IPS-20b (cell line): ENCODE data around the gene KLK2.

Experiments used
- H3K27ac ChIP-seq: one replicate; pipeline ENCODE4 v1.5.1; 2013; ENCODE audit warnings: low read length
- H3K27me3 ChIP-seq: 2 replicates; pipeline ENCODE4 v1.6.1; 2013; ENCODE audit warnings: mild to moderate bottlenecking, low read length, inconsistent platforms; ENCODE audit not compliant: insufficient read depth
- H3K36me3 ChIP-seq: 2 replicates; pipeline ENCODE4 v1.6.1; 2013; ENCODE audit warnings: low read depth, mild to moderate bottlenecking, inconsistent platforms, low read length, moderate library complexity; ENCODE audit not compliant: insufficient read depth
- H3K4me1 ChIP-seq: 2 replicates; pipeline ENCODE4 v1.6.1; 2013; ENCODE audit warnings: mild to moderate bottlenecking, control low read depth, inconsistent platforms, low read length, moderate library complexity; ENCODE audit not compliant: insufficient read depth
- H3K4me3 ChIP-seq: 2 replicates; pipeline ENCODE4 v1.5.1; 2013; ENCODE audit warnings: mild to moderate bottlenecking, low read length, inconsistent platforms
- H3K9ac ChIP-seq: 2 replicates; pipeline ENCODE4 v1.6.1; 2013; ENCODE audit warnings: low read depth, mild to moderate bottlenecking, inconsistent platforms, low read length, moderate library complexity
- H3K9me3 ChIP-seq: 2 replicates; pipeline ENCODE4 v1.6.1; 2013; ENCODE audit warnings: mild to moderate bottlenecking, low read depth, low read length, inconsistent platforms; ENCODE audit not compliant: insufficient read depth

KLK2 gene

GRCh38 chr19:50896591-50897190 lies 23.5 kb downstream of the KLK2 start:
- Histone ChIP-seq H3K9ac (no peak overlapping the region), H3K27ac (no peak overlapping the region), H3K4me3 (no peak overlapping the region), H3K9me3 (peaks cover 59% of the 10 kb centered on the region), H3K36me3 (no peaks in the 10 kb centered on the region), H3K4me1 (no peaks in the 10 kb centered on the region), H3K27me3 (no peaks in the 10 kb centered on the region)

GRCh38 chr19:50897191-50897607 lies 24.0 kb downstream of the KLK2 start:
- no peak overlapping the region for H3K27ac ChIP-seq

GRCh38 chr19:50897612-50898011 lies 24.4 kb downstream of the KLK2 start:
- peaks cover 50% of the 10 kb centered on the region for H3K9me3 ChIP-seq
- no peaks in the 10 kb centered on the region for H3K36me3 ChIP-seq
- H3K27me3 ChIP-seq = no peaks in the 10 kb centered on the region
- H3K9ac ChIP-seq = no peak overlapping the region
- no peak overlapping the region for H3K4me3 ChIP-seq
- H3K4me1 ChIP-seq = no peaks in the 10 kb centered on the region
- H3K27ac ChIP-seq = no peak overlapping the region

More at GRCh38 chr19:50897191-50897607, 24.0 kb downstream of the KLK2 start:
- Histone ChIP-seq H3K4me1 (no peaks in the 10 kb centered on the region), H3K9ac (no peak overlapping the region), H3K4me3 (no peak overlapping the region), H3K27me3 (no peaks in the 10 kb centered on the region), H3K9me3 (peaks cover 54% of the 10 kb centered on the region), H3K36me3 (no peaks in the 10 kb centered on the region)

- no peaks in the 10 kb centered on the region for H3K27me3 ChIP-seq
- no peak overlapping the region for H3K27ac ChIP-seq
- H3K4me1 ChIP-seq = no peaks in the 10 kb centered on the region
- H3K9ac ChIP-seq = no peak overlapping the region
- peaks cover 45% of the 10 kb centered on the region for H3K9me3 ChIP-seq
- no peaks in the 10 kb centered on the region for H3K36me3 ChIP-seq
- no peak overlapping the region for H3K4me3 ChIP-seq
These were observed 24.8 kb downstream of the KLK2 start for GRCh38 chr19:50898018-50898417.

GRCh38 chr19:50899569-50899968 lies 26.3 kb downstream of the KLK2 start:
- H3K36me3 ChIP-seq = no peaks in the 10 kb centered on the region
- no peaks in the 10 kb centered on the region for H3K4me1 ChIP-seq
- no peak overlapping the region for H3K9ac ChIP-seq
- H3K27ac ChIP-seq = no peak overlapping the region
- H3K4me3 ChIP-seq = no peak overlapping the region
- H3K27me3 ChIP-seq = no peaks in the 10 kb centered on the region
- peaks cover 34% of the 10 kb centered on the region for H3K9me3 ChIP-seq

GRCh38 chr19:50902640-50903039 lies 29.4 kb downstream of the KLK2 start:
- H3K27ac ChIP-seq = no peak overlapping the region
- no peak overlapping the region for H3K9ac ChIP-seq
- 0 out of 2 replicates have a peak, but pooled peaks cover under 1% of the 10 kb centered on the region for H3K27me3 ChIP-seq
- no peaks in the 10 kb centered on the region for H3K36me3 ChIP-seq
- H3K4me1 ChIP-seq = no peaks in the 10 kb centered on the region
- H3K9me3 ChIP-seq = peaks cover 18% of the 10 kb centered on the region
- no peak overlapping the region for H3K4me3 ChIP-seq

- Histone ChIP-seq H3K27ac (no peak overlapping the region), H3K9me3 (peaks cover 8% of the 10 kb centered on the region), H3K4me1 (no peaks in the 10 kb centered on the region), H3K4me3 (no peak overlapping the region), H3K9ac (no peak overlapping the region), H3K36me3 (no peaks in the 10 kb centered on the region), H3K27me3 (peaks cover 29% of the 10 kb centered on the region)
These were observed 33.0 kb downstream of the KLK2 start for GRCh38 chr19:50906217-50906616.

- H3K9ac ChIP-seq = no peak overlapping the region
- no peaks in the 10 kb centered on the region for H3K4me1 ChIP-seq
- H3K27ac ChIP-seq = no peak overlapping the region
- H3K9me3 ChIP-seq = peaks cover 3% of the 10 kb centered on the region; the same call in 1 of the 2 replicates
- no peaks in the 10 kb centered on the region for H3K36me3 ChIP-seq
- H3K4me3 ChIP-seq = no peak overlapping the region
- peaks cover 50% of the 10 kb centered on the region for H3K27me3 ChIP-seq
These were observed 35.1 kb downstream of the KLK2 start for GRCh38 chr19:50908336-50908735.

- H3K4me3 ChIP-seq = peak overlapping the region; percentile 69
- H3K9ac ChIP-seq = peak overlapping the region; percentile 54; the same call in 1 of the 2 replicates
- no peaks in the 10 kb centered on the region for H3K36me3 ChIP-seq
- H3K27me3 ChIP-seq = peaks cover 61% of the 10 kb centered on the region
- no peak overlapping the region for H3K27ac ChIP-seq
- peaks cover 3% of the 10 kb centered on the region; the same call in 1 of the 2 replicates for H3K9me3 ChIP-seq
- no peaks in the 10 kb centered on the region for H3K4me1 ChIP-seq
These were observed 36.2 kb downstream of the KLK2 start for GRCh38 chr19:50909240-50910070.

GRCh38 chr19:50910722-50911121 lies 37.5 kb downstream of the KLK2 start:
- H3K4me3 ChIP-seq = no peak overlapping the region
- H3K4me1 ChIP-seq = no peaks in the 10 kb centered on the region
- H3K27ac ChIP-seq = no peak overlapping the region
- peaks cover 65% of the 10 kb centered on the region for H3K27me3 ChIP-seq
- no peak overlapping the region for H3K9ac ChIP-seq
- no peaks in the 10 kb centered on the region for H3K36me3 ChIP-seq
- peaks cover 3% of the 10 kb centered on the region; the same call in 1 of the 2 replicates for H3K9me3 ChIP-seq

- no peak within 1 kb of the TSS for H3K27ac ChIP-seq
- H3K36me3 ChIP-seq = no peaks in the 10 kb centered on the region
- no peak within 1 kb of the TSS; the same call in 1 of the 2 replicates for H3K4me3 ChIP-seq
- H3K4me1 ChIP-seq = no peaks in the 10 kb centered on the region
- no peak within 1 kb of the TSS for H3K9ac ChIP-seq
- peaks cover 3% of the 10 kb centered on the region; the same call in 1 of the 2 replicates for H3K9me3 ChIP-seq
- H3K27me3 ChIP-seq = peaks cover 65% of the 10 kb centered on the region
These were observed 38.2 kb downstream of the KLK2 start, which contains the start of gene KLK4 for GRCh38 chr19:50911206-50912101. KLK4 (minus strand) TSS chr19:50911395; CDS start chr19:50910738, 657 bp downstream.
